Stimulated activated CD8-positive, alpha-beta memory T cell treated with anti-CD3 and anti-CD28 coated beads, Interleukin-7, amount 100 ng/mL, for 24 hours (primary cell): ENCODE data around the gene SIK3.
"Not testable (repeated sequence)": the region's sequence is repeated elsewhere in the genome, so short reads cannot be mapped to it uniquely, and the experiment has no call there.

Experiments
- DNase-seq: peaks from one replicate; pipeline ENCODE4 v3.0.0-alpha.2; 2020; ENCODE audit warnings: low read depth

The SIK3 gene

DNA sequence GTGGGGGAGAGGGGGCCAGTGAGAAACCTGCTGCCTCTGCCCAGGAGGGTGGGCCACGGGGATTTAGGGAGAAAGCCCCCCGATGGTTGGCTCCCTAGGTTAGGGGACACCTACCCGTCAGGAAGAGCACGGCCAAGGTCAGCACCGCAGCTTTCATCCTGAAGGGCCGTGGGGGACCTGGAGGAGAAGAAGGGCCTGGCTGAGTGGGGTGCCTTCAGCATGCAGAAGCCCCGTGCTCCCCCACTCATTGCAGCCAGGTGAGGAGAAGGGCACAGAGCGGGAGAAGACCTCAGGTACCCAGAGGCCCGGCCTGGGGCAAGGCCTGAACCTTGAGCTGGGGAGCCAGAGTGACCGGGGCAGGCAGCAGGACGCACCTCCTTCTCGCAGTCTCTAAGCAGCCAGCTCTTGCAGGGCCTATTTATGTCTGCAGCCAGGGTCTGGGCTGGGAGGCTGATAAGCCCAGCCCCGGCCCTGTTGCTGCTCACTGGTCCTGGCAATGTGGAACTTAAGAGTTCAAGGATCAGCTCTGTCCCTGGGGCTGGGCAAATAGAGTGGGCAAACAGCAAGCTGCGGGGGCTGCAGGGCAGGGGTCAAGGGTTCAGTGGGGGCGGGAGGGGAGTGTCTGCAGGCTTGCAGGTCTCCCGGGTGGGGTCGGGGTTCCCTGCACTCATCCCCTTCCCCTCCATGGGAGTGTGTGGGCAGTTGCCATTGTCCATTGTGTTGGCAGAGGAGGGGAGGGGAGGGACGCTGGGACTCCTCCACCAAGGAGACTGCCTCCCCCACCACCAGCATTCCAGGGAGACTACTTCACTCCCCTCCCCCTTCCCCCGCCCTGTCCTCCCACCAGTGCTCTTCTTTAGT lies 260.8 kb downstream of the SIK3 start, which contains the start of gene APOA1:
Gene APOA1, minus strand, starts transcription at position 392 of the 861 bp plus-strand sequence. Its CDS starts 235 bp downstream, at position 157.
- DNase-seq = no peak

DNA sequence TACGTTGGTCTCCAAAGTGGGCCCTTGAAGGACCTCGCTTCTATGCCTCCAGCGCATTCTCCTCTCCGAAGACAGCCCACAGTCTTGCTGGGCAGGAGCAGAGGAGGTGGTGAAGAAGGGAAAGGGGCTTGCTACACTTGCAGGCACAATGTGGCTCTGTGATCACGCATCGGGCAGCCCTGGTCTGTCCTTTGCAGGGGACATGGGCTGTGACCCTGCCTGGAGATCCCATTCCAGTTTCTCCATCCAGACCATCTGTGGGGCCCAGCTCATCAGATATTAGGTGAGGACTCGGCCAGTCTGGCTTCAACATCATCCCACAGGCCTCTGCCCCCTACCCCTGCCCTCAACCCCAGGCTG lies 261.6 kb downstream of the SIK3 start:
- DNase-seq = no peak

DNA sequence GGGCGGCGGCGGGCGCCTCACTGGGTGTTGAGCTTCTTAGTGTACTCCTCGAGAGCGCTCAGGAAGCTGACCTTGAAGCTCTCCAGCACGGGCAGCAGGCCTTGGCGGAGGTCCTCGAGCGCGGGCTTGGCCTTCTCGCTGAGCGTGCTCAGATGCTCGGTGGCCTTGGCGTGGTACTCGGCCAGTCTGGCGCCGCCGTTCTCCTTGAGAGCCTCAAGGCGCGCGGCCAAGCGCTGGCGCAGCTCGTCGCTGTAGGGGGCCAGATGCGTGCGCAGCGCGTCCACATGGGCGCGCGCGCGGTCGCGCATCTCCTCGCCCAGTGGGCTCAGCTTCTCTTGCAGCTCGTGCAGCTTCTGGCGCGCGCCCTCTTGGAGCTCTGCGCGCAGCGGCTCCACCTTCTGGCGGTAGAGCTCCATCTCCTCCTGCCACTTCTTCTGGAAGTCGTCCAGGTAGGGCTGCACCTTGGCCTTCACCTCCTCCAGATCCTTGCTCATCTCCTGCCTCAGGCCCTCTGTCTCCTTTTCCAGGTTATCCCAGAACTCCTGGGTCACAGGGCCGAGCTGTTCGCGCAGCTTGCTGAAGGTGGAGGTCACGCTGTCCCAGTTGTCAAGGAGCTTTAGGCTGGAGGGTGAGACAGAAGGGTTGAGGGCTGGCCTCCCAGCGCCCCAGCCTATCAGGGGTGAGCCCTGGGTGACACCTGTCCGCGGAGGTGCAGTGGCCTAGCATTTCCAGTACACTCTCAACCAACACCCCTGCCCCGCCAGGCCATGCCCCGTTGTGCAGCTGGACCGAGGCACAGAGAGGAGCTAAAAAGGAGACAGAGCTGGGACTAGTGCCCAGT lies 262.2 kb downstream of the SIK3 start:
- peak; percentile 58 for DNase-seq

DNA sequence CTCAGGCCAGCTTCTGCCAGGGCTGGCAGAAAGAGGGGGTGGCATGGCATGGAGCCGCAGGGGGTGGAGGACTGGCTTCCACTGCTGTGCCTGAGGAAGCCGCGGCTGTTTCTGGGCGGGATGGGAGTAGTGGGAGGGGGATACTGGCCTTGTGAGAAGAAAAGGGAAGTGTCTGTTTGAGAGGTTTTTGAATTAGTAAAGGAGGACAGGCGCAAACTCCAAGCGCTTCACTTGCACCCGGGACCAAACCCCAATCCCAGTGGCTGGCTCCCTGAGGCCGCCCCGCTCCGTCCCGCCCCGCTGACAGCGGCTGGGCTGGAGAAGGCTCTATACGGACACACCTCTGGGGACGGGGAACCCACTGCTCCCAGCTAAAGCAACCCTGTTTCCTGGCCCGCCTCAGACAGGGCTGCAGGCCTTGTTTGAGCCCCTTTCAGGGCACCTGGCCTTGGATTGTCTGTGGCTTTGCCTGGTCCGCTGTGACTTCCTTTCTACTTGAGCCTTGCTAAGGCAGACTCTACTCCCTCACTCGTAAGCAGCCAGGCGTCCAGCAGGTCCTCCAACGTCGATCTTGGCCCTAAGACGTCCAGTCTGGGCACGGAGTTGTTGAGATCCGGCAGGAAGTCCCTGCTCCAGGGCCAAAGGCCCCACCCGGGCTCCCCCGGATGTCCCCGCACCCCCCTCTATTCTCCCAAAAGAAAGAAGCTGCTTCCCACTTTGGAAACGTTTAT lies 263.0 kb downstream of the SIK3 start:
- DNase-seq = no peak

DNA sequence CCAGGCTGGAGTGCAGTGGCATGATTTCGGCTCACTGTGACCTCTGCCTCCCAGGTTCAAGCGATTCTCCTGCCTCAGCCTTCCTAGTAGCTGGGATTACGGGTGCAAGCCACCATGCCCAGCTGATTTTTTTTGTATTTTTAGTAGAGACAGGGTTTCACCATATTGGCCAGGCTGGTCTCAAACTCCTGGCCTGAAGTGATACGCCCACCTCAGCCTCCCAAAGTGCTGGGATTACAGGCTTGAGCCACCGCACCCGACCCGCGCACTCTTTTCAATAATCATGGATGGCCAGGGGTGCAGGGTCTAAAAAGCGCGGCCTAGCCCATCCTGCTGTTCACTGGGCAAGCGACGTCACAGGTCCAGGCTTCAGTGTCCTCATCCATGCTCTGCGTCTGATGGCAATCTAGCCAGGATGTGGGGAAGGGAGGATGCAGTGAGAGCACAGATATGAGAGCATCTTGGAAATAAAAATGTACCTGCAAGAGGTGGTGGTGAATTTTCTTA lies 263.6 kb downstream of the SIK3 start:
- not testable (repeated sequence) for DNase-seq

DNA sequence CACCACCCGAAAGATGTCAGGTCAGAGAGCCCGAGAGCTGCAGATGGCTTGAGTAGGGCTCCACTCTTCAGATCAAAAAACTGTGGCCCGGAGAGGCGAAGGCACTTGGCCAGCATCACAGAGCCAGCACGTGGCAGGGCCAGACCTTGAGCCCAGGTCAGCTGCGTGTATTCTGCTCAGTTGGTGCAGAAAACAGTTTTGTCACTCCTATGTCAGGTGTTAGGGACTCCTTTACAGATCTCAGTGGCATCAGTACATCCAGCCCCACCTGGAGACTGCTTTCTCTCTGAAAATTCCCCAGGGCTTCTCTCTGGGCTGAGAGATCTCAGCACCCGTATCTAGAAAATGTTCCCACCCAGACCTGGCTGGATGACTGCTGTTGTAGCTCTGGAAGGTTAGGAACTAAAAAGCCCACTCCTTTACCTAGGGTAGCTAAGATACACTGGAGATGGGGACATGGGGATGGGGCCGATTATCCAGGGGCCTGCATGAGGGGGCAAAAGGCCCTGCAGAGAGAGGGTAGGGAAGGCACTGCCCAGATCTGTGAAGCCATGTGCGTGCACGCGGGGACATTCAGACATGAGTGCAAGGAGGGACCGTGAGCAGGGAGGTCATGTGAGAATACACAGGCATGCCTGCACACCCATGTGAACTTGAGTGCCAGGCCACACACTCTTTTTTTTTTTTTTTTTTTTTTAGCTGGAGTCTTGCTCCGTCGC lies 264.3 kb downstream of the SIK3 start:
- DNase-seq = no peak

DNA sequence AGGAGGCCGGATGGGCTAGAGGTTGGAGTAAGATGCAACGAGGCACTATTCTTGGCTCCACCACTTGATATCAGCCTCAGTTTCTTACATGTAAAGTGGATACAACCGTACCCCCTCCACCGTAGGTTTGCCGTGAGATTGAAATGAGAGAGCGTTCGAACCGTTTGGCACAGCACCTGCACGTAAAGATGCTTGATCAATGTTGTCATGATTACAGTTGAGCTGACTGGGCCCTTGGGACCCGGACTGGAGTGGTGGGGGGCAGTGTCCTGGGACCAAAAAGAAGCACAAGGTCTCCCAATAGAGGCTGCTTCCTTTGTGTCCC lies 264.8 kb downstream of the SIK3 start:
- no peak for DNase-seq

DNA sequence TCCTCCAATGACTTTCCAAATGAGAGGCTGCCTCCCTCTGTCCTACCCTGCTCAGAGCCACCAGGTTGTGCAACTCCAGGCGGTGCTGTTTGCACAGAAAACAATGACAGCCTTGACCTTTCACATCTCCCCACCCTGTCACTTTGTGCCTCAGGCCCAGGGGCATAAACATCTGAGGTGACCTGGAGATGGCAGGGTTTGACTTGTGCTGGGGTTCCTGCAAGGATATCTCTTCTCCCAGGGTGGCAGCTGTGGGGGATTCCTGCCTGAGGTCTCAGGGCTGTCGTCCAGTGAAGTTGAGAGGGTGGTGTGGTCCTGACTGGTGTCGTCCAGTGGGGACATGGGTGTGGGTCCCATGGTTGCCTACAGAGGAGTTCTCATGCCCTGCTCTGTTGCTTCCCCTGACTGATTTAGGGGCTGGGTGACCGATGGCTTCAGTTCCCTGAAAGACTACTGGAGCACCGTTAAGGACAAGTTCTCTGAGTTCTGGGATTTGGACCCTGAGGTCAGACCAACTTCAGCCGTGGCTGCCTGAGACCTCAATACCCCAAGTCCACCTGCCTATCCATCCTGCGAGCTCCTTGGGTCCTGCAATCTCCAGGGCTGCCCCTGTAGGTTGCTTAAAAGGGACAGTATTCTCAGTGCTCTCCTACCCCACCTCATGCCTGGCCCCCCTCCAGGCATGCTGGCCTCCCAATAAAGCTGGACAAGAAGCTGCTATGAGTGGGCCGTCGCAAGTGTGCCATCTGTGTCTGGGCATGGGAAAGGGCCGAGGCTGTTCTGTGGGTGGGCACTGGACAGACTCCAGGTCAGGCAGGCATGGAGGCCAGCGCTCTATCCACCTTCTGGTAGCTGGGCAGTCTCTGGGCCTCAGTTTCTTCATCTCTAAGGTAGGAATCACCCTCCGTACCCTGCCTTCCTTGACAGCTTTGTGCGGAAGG lies 265.6 kb downstream of the SIK3 start:
- DNase-seq = no peak

DNA sequence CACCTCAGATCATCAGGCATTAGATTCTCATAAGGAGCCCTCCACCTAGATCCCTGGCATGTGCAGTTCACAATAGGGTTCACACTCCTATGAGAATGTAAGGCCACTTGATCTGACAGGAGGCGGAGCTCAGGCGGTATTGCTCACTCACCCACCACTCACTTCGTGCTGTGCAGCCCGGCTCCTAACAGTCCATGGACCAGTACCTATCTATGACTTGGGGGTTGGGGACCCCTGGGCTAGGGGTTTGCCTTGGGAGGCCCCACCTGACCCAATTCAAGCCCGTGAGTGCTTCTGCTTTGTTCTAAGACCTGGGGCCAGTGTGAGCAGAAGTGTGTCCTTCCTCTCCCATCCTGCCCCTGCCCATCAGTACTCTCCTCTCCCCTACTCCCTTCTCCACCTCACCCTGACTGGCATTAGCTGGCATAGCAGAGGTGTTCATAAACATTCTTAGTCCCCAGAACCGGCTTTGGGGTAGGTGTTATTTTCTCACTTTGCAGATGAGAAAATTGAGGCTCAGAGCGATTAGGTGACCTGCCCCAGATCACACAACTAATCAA lies 266.4 kb downstream of the SIK3 start:
- no peak for DNase-seq

DNA sequence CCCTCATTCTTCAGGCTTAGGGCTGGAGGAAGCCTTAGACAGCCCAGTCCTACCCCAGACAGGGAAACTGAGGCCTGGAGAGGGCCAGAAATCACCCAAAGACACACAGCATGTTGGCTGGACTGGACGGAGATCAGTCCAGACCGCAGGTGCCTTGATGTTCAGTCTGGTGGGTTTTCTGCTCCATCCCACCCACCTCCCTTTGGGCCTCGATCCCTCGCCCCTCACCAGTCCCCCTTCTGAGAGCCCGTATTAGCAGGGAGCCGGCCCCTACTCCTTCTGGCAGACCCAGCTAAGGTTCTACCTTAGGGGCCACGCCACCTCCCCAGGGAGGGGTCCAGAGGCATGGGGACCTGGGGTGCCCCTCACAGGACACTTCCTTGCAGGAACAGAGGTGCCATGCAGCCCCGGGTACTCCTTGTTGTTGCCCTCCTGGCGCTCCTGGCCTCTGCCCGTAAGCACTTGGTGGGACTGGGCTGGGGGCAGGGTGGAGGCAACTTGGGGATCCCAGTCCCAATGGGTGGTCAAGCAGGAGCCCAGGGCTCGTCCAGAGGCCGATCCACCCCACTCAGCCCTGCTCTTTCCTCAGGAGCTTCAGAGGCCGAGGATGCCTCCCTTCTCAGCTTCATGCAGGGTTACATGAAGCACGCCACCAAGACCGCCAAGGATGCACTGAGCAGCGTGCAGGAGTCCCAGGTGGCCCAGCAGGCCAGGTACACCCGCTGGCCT lies 267.9 kb downstream of the SIK3 start:
- no peak for DNase-seq

DNA sequence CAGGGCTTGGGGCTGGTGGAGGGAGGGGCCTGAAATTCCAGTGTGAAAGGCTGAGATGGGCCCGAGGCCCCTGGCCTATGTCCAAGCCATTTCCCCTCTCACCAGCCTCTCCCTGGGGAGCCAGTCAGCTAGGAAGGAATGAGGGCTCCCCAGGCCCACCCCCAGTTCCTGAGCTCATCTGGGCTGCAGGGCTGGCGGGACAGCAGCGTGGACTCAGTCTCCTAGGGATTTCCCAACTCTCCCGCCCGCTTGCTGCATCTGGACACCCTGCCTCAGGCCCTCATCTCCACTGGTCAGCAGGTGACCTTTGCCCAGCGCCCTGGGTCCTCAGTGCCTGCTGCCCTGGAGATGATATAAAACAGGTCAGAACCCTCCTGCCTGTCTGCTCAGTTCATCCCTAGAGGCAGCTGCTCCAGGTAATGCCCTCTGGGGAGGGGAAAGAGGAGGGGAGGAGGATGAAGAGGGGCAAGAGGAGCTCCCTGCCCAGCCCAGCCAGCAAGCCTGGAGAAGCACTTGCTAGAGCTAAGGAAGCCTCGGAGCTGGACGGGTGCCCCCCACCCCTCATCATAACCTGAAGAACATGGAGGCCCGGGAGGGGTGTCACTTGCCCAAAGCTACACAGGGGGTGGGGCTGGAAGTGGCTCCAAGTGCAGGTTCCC lies 268.6 kb downstream of the SIK3 start, which contains the start of gene APOC3:
Gene APOC3, plus strand, starts transcription at position 383 of the 659 bp plus-strand sequence. CDS start 676 bp downstream, outside the sequence.
- DNase-seq = no peak

DNA sequence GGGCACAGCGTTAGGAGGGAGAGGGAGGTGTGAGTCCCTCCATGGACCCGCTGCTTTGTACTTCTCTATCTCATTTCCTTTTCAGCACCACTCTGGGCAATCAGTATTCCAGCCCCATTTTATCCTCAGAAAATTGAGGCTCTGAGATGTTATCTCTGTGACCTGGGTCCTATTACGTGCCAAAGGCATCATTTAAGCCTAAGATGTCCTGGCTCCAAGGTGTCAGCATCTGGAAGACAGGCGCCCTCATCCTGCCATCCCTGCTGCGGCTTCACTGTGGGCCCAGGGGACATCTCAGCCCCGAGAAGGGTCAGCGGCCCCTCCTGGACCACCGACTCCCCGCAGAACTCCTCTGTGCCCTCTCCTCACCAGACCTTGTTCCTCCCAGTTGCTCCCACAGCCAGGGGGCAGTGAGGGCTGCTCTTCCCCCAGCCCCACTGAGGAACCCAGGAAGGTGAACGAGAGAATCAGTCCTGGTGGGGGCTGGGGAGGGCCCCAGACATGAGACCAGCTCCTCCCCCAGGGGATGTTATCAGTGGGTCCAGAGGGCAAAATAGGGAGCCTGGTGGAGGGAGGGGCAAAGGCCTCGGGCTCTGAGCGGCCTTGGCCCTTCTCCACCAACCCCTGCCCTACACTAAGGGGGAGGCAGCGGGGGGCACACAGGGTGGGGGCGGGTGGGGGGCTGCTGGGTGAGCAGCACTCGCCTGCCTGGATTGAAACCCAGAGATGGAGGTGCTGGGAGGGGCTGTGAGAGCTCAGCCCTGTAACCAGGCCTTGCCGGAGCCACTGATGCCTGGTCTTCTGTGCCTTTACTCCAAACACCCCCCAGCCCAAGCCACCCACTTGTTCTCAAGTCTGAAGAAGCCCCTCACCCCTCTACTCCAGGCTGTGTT lies 269.4 kb downstream of the SIK3 start:
- no peak for DNase-seq

DNA sequence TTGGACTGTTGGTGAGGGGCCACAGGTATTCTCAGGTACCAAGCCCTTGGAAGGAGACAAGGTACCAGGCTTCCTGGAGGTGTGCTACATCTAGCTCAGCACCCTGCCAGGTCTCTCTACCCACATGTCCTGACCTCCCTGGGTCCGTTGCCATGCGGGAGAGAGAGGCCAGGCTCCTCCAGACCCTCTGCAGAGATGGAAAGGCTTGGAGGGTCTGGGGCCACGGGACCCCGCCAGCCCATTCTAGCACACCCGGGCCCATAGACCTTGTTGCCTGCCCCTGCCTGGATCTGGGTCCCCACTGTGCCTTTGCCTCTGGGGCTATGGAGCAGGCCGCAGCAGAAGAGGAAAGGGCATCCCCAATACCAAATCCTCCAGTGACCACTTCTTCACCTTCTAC lies 270.8 kb downstream of the SIK3 start:
- no peak for DNase-seq

DNA sequence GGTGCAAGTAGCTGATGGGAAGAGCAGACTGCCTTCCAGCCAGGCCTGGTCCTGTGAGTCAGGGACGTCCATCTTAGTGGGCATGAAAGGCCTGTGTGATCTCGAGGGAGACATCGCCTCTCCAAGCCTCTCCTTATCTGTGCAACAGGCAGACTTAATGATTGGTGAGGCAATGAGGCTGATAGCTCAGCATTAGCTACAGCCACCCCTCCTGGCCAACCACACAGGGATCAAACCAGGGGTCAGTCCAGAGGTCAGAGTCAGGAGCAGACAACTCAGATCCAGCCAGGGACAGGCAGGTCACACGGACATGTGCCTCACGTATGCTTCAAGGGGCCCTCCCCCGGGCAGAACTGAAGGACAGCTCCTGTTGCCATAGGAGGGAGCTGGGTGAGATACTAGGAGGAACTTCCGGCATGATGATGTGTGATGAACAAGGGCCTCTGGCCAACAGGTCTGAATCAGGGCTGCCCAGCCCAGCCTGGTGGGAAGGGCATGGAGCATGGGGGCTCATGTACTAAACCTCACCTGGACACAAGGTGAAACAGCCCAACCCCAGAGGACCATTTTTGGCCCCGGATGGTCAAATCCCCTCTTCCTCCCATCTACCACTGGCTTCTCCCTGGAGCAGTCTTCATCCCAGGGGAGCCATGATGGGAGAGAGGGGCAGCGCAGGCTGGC lies 271.3 kb downstream of the SIK3 start:
- no peak for DNase-seq

DNA sequence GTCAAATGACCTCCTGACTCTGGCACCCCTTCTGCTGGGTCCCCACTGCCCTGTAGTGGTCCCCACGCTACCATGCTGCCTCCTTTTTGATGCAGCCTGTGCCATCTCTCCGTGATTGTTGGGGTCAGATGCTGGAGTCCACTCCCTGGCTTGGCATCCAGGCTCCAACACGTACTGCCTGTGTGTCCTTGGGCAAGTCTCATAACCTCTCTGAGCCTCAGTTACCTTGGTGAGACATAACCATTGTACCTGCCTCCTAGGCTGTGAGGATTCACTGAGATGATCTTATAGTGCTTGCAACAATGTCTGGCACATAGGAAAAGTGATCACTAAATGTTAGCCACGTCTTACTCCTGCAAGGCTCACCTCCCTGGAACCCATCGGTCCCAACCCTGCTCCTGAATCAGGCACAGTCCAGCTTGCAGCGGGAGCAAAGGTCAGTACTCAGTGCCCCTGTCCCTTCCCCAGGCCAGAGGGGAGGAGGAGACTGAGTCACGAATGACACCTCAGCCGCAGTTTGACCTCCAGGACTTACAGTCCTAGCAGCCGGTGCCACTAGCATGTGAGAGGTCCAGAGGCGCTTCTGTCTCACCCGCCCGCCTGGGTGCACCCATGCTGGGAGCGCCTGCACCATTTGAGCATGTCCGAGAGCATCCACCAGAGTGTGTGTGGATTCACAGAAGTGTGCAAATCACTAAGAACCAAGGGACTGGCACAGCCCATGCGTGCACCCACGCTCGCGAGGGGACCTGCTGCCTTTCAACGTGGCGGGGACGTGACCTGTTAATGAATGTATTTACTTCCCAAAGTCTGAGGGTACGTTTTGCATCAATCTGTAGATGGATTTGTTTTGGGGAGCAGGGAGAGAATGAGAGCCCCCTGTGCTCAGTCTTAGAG lies 272.1 kb downstream of the SIK3 start:
- no peak for DNase-seq

DNA sequence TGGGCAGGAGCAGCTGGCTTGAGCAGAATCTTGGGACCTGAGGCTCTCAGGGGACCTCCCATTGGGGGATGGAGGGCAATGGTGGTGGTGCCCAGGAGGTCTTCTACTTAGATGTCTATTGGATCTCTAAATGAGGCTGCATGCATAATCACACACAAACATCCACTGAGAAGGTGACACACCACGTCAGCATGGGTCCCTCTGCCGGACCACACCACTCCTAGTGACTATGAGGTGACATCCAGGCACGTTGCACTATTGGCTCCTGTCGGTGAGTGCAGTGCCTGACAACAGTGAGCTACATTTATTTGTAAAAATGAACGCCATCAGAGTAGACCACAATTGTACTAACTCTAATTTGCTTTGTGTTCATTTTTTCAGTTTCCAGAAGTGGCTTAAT lies 272.8 kb downstream of the SIK3 start:
- no peak for DNase-seq
